ENCODE measurements around the gene AQP2. TPM values are rescaled to one million over a fixed set of nuclear protein-coding genes. Genes with fewer than 3 reads are reported as not detected.
A peak's percentile ranks its signal among the peaks of the same experiment; 100 is the strongest.

Gene AQP2
- total RNA-seq, 2 donors from 2014 or later: not detected

GRCh38 chr12:49909356-49909755, 41.2 kb upstream of the AQP2 start:
- H3K36me3 Mint-ChIP-seq (ENCODE audit: low read depth): no peaks in the 10 kb centered on the region
- H3K27me3 Mint-ChIP-seq (ENCODE audit: insufficient read depth): peaks cover 24% of the 10 kb centered on the region
- no peak for TF ChIP-seq CTCF (conservative IDR thresholded peaks at IDR 0.05)
- no peak for DNase-seq
- Histone ChIP-seq H3K27ac (ENCODE audit: low read depth, low read length) (no peak overlapping the region), H3K36me3 (ENCODE audit: control insufficient read depth, insufficient read depth, low read length) (no peaks in the 10 kb centered on the region), H3K9me3 (ENCODE audit: control insufficient read depth, low read length) (no peaks in the 10 kb centered on the region), H3K9ac (ENCODE audit: extremely low read depth, low read length, poor library complexity, severe bottlenecking) (no peak overlapping the region), H3K27me3 (ENCODE audit: control insufficient read depth, insufficient read depth, low read length, poor library complexity, severe bottlenecking) (peaks cover 12% of the 10 kb centered on the region), H3K4me1 (ENCODE audit: control insufficient read depth, insufficient read depth, low read length) (peaks cover 2% of the 10 kb centered on the region), H3K4me3 (ENCODE audit: low read length) (no peak overlapping the region)
- H3K27ac Mint-ChIP-seq: no peak overlapping the region
- peaks cover 29% of the 10 kb centered on the region for H3K4me1 Mint-ChIP-seq
- 80 to 92% methylated on average over 1 to 4 of the region's 4 CpGs for WGBS, 2 experiments (ENCODE audit: insufficient coverage in 1 of 2, insufficient read length in 1 of 2)
- H3K9me3 Mint-ChIP-seq: no peaks in the 10 kb centered on the region
- no peak overlapping the region for H3K4me3 Mint-ChIP-seq

DNA sequence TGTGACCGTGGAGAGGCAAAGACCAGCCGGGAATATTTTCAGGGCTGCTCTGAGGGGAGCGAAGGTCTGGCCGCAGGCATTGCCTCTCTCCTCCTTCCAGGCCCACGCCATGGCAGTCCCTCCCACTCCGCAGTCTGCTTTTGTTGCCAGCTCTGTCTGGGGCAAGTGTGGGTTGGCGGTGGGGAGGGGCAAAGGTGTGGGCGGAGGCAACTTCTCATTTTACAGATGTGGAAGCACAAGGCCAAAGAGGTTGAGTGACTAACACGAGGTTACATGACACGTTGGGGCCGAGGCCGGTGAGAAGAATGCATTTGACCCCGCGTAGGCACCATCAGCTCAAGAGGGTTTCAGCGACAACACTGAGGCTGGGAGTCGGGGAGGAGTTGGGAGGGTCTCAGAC, 40.7 kb upstream of the AQP2 start:
- peak; percentile 94 for DNase-seq
- H3K9ac ChIP-seq (ENCODE audit: extremely low read depth, low read length, poor library complexity, severe bottlenecking): no peak overlapping the region
- no peak overlapping the region for H3K27ac Mint-ChIP-seq
- peaks cover 4% of the 10 kb centered on the region for H3K4me1 ChIP-seq (ENCODE audit: control insufficient read depth, insufficient read depth, low read length)
- H3K27me3 ChIP-seq (ENCODE audit: control insufficient read depth, insufficient read depth, low read length, poor library complexity, severe bottlenecking): peaks cover 8% of the 10 kb centered on the region
- no peaks in the 10 kb centered on the region for H3K9me3 ChIP-seq (ENCODE audit: control insufficient read depth, low read length)
- H3K36me3 Mint-ChIP-seq (ENCODE audit: low read depth): no peaks in the 10 kb centered on the region
- TF ChIP-seq CTCF (conservative IDR thresholded peaks at IDR 0.05): no peak
- no peak overlapping the region for H3K4me3 Mint-ChIP-seq
- H3K4me1 Mint-ChIP-seq: peaks cover 32% of the 10 kb centered on the region
- H3K36me3 ChIP-seq (ENCODE audit: control insufficient read depth, insufficient read depth, low read length): no peaks in the 10 kb centered on the region
- H3K9me3 Mint-ChIP-seq: no peaks in the 10 kb centered on the region
- no peak overlapping the region for H3K27ac ChIP-seq (ENCODE audit: low read depth, low read length)
- no peak overlapping the region for H3K4me3 ChIP-seq (ENCODE audit: low read length)
- peaks cover 19% of the 10 kb centered on the region for H3K27me3 Mint-ChIP-seq (ENCODE audit: insufficient read depth)
- WGBS, 2 experiments (ENCODE audit: insufficient coverage in 1 of 2, insufficient read length in 1 of 2): 56 to 65% methylated on average over 10 to 16 of the region's 16 CpGs

DNA sequence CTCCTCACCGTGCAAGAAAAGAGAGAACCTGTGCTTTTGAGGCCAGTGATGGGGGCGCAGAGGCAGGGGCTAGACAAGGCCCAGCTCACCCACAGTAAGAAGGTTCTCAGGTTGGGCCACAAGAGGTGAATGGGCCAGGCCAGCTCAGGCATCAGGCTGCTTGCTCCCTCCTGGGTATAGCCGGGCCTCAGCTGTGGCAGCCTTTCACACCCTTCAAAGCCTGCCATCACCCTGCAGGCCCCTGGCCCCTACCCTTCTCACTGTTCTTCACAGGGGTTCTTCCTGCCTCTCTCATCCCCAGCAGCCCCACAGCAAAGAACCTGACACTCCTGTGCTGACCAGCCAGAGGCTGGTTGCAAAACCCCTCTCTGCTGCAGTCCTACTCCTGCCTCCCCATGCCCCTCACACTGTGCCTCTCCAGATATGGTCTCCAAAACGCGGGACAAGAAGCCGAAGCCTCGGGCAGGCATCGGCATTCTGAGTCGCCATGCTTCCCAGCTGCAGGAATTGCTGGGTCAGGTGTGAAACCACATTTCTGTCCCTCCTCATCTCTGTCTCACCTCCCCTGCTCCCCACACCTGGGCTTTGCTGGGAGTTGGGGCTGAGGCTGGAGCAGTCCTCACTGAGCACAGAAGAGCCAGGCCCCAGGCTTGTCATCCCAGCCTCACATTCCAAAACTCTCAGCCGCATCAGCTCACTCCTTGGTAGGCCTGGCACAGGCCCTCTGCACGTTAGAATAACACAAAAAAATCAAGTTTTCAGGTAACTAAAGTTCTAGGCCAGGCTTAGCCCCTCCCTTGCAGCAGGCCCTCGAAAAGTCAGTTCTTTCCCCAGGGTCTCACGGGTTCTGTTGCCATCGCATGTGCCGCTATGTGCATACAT, 40.0 kb upstream of the AQP2 start:
- H3K4me3 ChIP-seq (ENCODE audit: low read length): no peak overlapping the region
- peaks cover 3% of the 10 kb centered on the region for H3K27me3 ChIP-seq (ENCODE audit: control insufficient read depth, insufficient read depth, low read length, poor library complexity, severe bottlenecking)
- H3K4me3 Mint-ChIP-seq: no peak overlapping the region
- no peak for TF ChIP-seq CTCF (conservative IDR thresholded peaks at IDR 0.05)
- H3K27ac ChIP-seq (ENCODE audit: low read depth, low read length): no peak overlapping the region
- DNase-seq: peak; percentile 90
- H3K9me3 ChIP-seq (ENCODE audit: control insufficient read depth, low read length): no peaks in the 10 kb centered on the region
- H3K27ac Mint-ChIP-seq: no peak overlapping the region
- no peaks in the 10 kb centered on the region for H3K9me3 Mint-ChIP-seq
- H3K9ac ChIP-seq (ENCODE audit: extremely low read depth, low read length, poor library complexity, severe bottlenecking): no peak overlapping the region
- H3K4me1 Mint-ChIP-seq: peaks cover 32% of the 10 kb centered on the region
- WGBS, 2 experiments (ENCODE audit: insufficient coverage in 1 of 2, insufficient read length in 1 of 2): 70 to 87% methylated on average over 4 to 15 of the region's 15 CpGs
- H3K36me3 ChIP-seq (ENCODE audit: control insufficient read depth, insufficient read depth, low read length): no peaks in the 10 kb centered on the region
- H3K36me3 Mint-ChIP-seq (ENCODE audit: low read depth): no peaks in the 10 kb centered on the region
- peaks cover 4% of the 10 kb centered on the region for H3K4me1 ChIP-seq (ENCODE audit: control insufficient read depth, insufficient read depth, low read length)
- peaks cover 15% of the 10 kb centered on the region for H3K27me3 Mint-ChIP-seq (ENCODE audit: insufficient read depth)
